GM18526 (cell line): ENCODE data around the gene EVI5L.

Source experiments
- POLR2A ChIP-seq: IDR thresholded peaks from 3 replicates; pipeline ENCODE4 v1.6.1; 2011; ENCODE audit not compliant: insufficient read length; ENCODE audit errors: extremely low read depth

The EVI5L gene

DNA sequence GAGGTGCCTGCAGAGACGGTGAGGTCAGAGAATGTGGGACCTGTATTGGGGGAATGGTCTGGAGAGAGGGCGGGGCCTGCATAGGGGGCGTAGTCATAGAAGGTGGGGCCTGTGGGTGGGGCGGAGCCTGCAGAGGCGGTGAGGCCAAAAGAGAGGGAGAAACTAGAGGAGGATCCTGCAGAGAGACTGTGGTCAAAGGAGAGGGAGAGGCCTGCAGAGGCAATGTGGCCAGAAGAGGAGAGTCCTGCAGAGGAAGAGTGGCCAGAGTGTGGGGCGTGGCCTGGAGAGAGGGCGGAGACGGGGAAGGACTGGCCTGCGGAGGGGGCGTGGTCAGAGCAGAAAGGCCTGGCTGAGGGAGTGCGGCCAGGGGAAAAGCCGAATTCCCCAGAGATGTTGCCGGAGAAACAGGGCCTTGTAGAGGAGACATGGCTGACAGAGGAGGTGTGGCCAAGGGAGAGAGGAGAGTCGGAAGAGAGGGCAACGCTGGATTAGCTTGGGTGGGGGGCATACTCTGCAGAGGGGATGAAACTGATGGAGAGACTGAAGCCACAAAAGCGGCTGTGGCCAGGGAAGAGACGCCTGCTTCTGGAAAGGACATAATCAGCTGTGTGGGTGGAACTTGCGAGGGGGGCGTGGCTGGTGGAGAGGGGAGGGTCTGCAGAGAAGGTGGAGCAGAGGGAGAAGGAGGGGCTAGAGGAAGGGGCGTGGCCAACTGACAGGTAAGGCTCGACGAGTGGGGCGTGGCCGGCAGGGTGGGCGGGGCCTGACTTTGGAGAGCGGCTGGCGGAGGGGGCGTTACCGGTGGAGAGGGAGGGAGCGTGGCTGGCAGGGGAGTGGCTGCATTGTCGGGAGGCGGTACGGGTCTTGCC, 41.7 kb downstream of the EVI5L start:
- TF ChIP-seq POLR2A, result no peak

DNA sequence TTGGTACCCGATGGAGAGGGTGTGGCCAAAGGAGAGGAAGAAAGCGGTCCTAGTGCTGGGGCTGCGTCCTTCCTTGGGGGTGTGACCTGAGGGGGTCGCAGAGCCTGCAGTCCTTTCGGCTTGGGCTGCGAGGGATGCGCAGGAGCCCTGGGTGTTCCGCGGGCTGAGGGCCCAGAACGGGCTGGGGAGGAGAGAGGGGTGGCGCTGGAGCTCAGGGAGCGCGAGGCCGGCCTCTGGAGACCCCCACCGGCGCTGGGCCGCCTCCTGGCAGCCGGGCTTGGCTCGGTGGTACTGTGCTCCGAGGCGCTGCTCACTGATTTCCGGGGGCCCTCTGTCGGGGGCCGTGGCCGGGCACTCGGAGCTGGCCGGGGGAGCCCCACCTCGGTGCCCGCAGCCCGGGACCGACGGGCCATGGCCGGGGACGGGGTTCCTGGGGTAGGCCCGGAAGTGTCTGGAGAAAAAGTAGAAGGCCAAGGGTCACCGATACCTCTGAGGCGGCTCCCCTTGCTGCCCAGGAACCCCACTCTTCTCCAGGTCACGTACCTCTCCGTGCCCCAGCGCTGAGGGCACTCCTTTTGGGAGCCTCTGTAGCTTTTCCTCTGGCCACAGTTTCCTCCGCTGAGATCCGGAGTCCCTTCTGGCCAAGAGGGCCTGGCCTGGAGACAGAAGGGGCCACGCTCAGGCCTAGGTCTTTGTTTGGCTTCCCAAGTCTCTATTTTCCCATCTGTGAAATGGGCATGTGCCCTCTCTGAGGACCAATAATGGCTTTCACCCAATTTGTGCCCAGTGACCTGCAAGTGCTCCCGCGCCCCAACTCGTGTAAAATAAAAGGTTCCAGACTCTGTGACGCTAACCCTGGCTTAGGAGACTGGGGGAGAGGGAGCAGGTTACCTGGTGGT, 42.5 kb downstream of the EVI5L start:
- TF ChIP-seq POLR2A, result no peak

DNA sequence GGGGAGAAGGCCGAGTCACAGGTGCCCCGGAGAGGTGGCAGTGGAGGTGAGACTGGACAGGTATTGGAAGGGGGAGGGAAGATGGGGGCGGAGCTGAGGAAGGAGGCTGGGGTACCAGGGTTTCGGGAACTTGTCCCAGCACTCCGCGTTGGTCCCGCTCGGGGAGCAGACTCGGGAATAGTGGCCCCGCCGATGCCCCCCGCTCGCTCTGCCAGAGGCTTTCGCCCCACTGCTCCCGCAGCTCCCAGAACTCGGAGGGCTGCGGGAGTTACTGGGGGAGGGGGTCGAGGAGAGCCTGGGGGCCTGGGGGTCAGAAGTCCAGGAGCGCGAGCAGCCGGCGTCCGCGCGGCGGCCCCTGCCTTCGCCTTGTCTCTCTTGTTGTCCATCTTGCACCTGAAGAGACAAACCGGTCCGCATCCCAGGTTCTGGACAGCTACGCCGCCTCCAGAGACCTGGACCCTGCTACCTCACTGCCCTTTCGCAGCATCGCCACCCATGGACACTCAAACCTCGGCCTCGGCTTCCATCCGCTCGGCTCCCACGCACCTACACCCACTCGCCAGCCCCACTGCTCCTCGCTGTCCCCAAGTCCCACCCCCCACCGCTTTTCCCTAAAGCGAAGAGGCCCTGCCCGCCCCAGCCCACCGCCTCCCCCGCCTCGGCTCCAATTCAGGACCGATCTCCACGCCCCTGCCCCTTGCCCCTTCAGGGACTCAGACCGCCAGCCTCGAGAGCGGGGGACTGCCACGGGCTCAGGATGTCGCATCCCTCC, 43.5 kb downstream of the EVI5L start:
- no peak for TF ChIP-seq POLR2A

DNA sequence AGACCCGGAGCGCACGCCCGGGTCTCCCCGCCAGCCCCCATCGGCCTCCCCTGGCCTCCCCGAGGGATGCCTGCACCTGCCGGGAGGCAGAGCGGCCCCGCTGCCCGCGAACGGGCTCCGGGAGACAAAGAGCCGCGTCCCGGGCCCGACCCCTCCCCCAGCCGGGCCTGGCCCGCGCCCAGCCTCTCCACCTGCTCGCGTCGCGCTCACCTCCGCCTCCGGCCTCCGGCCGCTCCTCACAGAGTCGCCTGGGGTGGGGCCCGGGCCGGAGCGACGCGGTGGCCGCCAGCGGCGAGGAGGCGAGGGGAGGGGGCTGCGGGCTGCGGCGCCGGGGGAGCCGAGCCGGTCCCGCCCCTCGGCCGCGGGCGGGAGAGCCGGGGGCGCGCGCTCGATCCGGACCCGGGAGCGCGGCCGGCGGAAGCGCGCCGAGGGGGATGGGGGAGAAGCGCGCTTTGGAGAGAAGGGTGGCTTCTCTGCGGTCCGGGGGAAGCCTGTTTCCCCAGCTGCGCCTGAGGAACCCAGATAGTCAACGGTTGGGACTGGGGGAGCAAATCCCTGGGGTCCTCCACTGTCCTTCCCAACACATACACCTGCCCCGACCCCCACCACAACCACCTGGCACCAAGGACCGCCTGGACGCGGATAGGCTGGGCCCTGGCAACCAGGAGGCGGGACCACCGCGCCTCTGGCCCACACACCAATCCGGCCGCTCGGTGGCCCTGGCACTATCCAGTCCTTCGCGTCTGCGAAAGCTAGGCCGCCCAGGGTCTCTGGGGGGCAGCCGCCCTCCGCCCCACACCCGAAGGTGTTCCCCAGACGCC, 44.3 kb downstream of the EVI5L start, which contains the start of gene PRR36:
PRR36 (minus strand) TSS at position 315 of the 821 bp plus-strand sequence. CDS start 701 bp downstream, outside the sequence.
- no peak for TF ChIP-seq POLR2A

DNA sequence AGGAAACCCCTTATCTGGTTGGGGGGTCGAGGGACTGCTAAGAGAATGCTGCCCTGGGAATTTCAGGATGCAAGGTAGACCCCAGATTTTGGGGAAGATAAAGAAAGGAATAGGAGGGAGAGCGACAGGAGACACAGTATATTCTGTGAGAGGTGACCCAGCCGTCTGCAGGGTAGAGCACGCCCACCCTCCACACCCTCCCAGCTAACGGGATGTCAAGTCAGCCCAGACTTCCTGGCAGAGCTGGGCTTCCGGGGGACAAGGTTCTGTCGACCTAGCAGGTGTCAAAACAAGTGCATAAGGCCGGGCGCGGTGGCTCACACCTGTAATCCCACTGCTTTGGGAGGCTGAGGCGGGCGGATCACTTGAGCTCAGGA, 44.9 kb downstream of the EVI5L start:
- TF ChIP-seq POLR2A, result no peak

DNA sequence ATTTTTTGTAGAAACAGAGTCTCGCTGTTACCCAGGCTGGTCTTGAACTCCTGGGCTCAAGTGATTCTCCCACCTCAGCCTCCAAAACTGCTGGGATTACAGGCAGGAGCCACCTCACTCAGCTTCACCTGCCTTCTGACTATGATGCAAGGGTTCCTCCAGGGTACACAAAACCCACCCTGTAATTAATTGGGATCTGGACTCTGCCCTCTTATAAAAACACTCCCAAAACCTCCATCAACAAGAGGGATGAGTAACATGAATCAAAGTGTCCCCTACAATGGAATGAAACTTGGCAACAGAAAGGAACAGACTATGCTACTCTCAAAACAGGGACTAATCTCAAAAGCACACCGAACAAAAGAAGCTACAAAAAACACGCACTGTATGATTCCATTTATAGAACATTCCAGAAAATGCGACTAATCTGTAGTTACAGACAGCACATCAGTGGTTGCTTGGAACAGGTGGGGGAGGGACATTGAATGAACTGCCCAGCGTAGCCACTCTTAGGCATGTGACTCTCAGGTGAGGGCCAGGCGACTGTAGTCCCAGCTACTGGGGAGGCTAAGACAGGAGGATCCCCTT, 47.3 kb downstream of the EVI5L start:
- no peak for TF ChIP-seq POLR2A

DNA sequence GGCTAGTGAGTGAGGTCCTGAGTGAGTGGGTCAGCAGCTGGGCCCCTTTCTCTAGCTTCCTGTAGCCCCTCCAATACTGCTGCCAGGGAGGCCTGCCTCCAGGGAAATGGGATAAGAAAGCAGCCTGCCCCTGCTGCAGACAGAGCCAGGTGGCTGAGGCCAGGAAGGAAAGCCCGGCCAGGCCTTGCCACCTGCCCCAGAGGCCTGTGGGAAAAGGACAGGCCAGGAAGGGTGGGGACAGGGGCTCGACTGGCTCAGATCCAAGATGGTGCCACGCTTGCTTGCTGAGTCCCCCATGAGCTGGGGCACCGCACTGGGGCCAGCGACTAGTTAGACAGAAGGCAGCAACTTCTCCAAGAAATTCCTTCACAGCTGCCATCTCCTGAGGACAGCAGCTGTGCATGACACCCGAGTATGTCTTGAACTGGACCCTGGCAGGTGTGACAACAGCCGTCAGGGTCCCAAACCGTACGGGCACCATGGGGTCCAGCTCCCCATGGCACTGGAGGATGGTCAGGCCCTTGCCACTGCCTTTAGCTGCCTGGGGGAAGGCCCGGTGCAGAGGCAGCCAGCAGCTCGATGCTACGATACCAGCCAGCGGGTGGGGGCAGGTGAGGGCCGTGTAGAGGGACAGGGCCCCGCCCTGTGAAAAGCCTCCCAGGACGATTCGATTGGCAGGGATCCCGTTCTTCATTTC, 49.2 kb downstream of the EVI5L start:
- TF ChIP-seq POLR2A, result no peak

DNA sequence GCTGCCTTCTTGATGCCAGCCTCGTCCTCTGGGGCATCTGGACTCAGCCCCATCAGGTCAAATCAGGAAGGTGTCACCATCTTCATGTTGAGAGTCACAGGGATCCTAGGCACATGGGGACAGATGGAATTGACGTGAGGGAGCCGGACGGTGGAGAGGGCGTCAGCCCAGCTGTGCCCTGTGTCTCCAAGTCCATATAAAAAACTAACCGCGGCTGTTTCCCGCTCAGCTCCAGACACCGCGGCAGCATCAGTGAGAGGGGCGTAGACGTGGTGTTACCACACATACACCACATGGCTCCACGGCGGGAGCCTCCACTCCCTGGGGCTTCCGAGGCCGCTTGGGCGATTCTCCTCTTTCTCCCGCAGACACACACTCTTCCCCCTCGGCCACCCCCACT, 49.8 kb downstream of the EVI5L start:
- TF ChIP-seq POLR2A, result no peak

DNA sequence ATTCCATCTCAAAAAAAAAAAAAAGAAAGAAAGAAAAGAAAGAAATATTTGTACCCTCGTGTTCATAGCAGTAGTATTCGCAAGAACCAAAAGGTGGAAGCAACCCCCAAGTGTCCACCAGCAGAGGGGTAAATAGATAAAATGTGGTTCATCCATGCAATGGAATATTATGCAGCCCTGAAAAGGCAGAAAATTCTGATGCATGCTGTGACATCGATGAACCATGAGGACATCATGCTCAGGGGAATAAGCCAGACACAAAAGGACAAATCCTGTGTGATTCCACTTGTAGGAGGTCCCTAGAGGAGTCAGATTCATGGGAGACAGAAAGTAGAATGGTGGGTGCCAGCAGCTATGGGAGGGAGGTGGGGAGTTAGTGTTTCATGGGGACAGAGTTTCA, 51.9 kb downstream of the EVI5L start:
- no peak for TF ChIP-seq POLR2A

DNA sequence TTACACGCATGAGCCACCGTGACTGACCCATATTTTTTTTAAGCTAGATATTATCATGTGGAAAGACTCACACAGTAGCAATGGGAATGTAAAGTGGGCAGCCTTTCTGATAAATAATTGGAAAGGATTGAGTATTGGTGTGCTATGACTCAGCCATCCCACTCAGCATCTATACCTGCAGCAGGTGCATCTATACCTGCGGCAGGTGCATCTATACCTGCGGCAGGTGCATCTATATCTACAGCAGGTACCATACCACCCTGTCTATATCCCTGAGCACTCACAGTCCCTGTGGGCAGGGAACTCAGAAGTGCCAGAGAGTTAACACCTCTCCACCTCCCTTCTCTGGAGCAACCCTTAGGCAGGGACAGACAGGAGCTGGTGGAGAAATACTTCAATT, 53.1 kb downstream of the EVI5L start:
- TF ChIP-seq POLR2A, result no peak

DNA sequence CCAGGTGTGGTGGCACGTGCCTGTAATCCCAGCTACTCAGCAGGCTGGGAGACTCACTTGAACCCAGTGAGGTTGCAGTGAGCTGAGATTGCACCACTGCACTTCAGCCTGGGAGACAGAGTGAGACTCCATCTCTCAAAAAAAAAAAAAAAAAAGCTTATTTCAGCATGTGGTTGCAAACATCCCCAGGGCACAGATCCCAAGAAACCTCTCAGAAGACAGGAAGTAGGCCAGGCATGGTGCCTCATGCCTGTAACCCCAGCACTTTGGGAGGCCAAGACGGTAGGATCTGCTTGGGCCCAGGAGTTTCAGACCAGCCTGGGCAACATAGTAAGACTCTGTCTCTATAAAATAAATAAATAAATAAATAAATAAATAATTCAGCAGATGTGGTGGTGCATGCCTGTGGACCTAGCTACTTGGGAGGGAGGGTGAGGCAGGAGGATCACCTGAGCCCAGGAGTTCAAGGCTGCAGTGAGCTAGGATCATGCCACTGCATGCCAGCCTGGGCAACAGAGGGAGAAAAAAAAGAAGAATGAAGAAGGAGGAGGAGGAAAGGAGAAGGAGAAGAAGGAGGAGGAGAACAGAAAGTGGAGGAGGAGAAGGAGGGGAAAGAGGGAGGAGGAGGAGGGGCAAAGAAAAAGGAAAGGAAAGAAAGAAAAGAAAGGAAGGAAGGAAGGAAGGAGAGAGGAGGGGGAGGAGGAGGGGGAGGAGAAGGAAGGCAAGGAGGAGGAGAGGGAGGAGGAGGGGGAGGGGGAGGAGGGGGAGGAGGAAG, 54.0 kb downstream of the EVI5L start:
- TF ChIP-seq POLR2A, result no peak

DNA sequence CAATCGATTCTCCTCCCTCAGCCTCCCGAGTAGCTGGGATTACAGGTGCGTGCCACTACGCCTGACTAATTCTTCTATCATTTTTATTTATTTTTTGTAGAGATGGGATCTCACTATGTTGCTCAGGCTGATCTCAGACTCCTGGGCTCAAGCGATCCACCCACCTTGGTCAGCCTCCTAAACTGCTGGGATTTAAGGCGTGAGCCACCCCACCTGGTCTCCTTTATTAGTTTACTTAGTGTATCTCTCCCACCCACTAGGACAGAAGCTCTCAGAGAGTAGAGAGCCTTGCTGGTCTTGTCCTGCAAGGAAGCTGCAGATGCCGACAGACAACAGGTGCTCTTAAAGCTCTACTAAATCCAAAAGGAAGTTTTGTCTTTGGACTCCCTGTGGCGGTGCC, 55.8 kb downstream of the EVI5L start:
- no peak for TF ChIP-seq POLR2A

DNA sequence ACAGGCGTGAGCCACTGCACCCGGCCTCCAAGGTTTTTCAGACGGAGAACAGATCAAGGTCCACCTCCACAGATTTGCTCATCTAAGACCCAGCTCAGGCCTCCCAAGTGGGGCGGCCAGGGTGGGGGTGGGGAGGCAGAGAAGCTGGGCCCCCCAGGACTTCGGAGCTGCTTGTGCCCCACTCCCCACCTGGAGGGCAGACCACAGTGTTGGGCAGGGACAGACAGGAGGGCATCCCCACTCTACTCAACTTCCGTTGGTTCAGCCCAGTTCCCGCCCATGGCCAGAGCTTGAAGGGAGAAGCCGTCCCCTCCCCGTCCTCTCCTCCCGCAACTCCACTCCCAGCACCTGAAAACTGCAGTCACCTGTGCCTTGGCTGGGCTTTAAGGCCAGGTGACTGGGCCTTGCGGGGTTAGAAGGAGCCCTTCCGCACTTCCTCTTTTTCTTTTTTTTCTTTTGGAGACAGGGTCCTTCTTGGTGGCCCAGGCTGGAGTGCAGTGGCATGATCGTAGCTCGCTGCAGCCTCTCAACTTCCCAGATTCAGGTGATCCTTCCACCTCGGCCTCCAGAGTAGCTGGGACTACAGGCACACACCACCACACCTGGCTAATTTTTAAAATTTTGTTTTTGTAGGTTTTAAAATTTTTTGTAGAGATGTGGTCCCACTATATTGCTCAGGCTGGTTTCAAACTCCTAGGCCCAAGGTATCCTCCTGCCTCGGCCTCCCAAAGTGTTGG, 57.6 kb downstream of the EVI5L start:
- no peak for TF ChIP-seq POLR2A
